Thoracic aorta (tissue), 2 donors: ENCODE measurements around the gene CPB1. TPM values are rescaled to one million over a fixed set of nuclear protein-coding genes. Genes with fewer than 3 reads are reported as not detected.

Experiments
- ATAC-seq: fragments of 150-250 bp; one replicate; pipeline ENCODE4 v1.8.0; 2017; ENCODE audit warnings: low read depth; ENCODE audit not compliant: insufficient number of reproducible peaks, low FRiP score
- DNase-seq: peaks from one replicate; pipeline ENCODE4 v3.0.0-alpha.2; 2020; ENCODE audit warnings: low spot score
- H3K27ac ChIP-seq, 2 donors: fragments of 200-600 bp; sonication (generic); 1 replicate in 1 of 2; 2 replicates in 1 of 2; pipeline ENCODE4 v1.5.1; 2016; ENCODE audit warnings: mild to moderate bottlenecking in 2 of 2, moderate library complexity in 2 of 2
- H3K27me3 ChIP-seq: fragments of 200-600 bp; sonication (generic); replicated peaks from 2 replicates; pipeline ENCODE4 v1.6.0; 2016; ENCODE audit warnings: mild to moderate bottlenecking; ENCODE audit not compliant: insufficient read depth
- H3K36me3 ChIP-seq: fragments of 200-600 bp; sonication (generic); one replicate; pipeline ENCODE4 v1.5.1; 2016
- H3K4me1 ChIP-seq, 2 donors: fragments of 200-600 bp; sonication (generic); 1 replicate in 1 of 2; 2 replicates in 1 of 2; pipeline versions ENCODE4 v1.5.1 to v1.6.0; 2016; ENCODE audit warnings: low read depth in 2 of 2, mild to moderate bottlenecking in 1 of 2; ENCODE audit not compliant: control insufficient read depth in 1 of 2
- H3K4me3 ChIP-seq: fragments of 200-600 bp; sonication (generic); 2 replicates; pipeline ENCODE4 v1.5.1; 2016; ENCODE audit warnings: mild to moderate bottlenecking
- H3K9me3 ChIP-seq: fragments of 200-600 bp; sonication (generic); 2 replicates; pipeline ENCODE4 v1.5.1; 2016
- CTCF ChIP-seq: fragments of 200-600 bp; sonication (generic); IDR thresholded peaks from one replicate; pipeline ENCODE4 v1.5.1; 2019; ENCODE audit warnings: antibody characterized with exemption
- total RNA-seq, 2 donors: library from RNA; depleted of rRNA; stranded (reverse); fragments of >200 nt; gene quantifications; one replicate each; pipeline versions ENCODE4 v1.1.0 to v1.2.3, GENCODE V29; 2016

The CPB1 gene
- total RNA-seq, 2 donors from 2014 or later, result 0.95 to 3.5 TPM

GRCh38 chr3:148790370-148790769 is 37.2 kb upstream of the CPB1 start:
- DNase-seq, result no peak
- H3K9me3 ChIP-seq, result no peaks in the 10 kb centered on the region
- TF ChIP-seq CTCF, result no peak
- H3K4me3 ChIP-seq, result no peak overlapping the region
- ATAC-seq, result no peak
- no peaks in the 10 kb centered on the region for H3K36me3 ChIP-seq
- no peaks in the 10 kb centered on the region for H3K4me1 ChIP-seq
- H3K27ac ChIP-seq, result no peak overlapping the region
- H3K27me3 ChIP-seq, result no peaks in the 10 kb centered on the region

GRCh38 chr3:148790851-148791735 is 36.5 kb upstream of the CPB1 start:
- no peak for ATAC-seq
- H3K27ac ChIP-seq, result no peak overlapping the region
- H3K4me1 ChIP-seq, result no peaks in the 10 kb centered on the region
- TF ChIP-seq CTCF, result no peak
- no peaks in the 10 kb centered on the region for H3K9me3 ChIP-seq
- H3K36me3 ChIP-seq, result no peaks in the 10 kb centered on the region
- H3K4me3 ChIP-seq, result no peak overlapping the region
- no peak for DNase-seq
- no peaks in the 10 kb centered on the region for H3K27me3 ChIP-seq

GRCh38 chr3:148791920-148792319 is 35.7 kb upstream of the CPB1 start:
- Histone ChIP-seq H3K4me1 (no peaks in the 10 kb centered on the region), H3K27ac (no peak overlapping the region), H3K27me3 (no peaks in the 10 kb centered on the region), H3K4me3 (no peak overlapping the region), H3K9me3 (no peaks in the 10 kb centered on the region), H3K36me3 (no peaks in the 10 kb centered on the region)
- DNase-seq (no peak), ATAC-seq (no peak)
- TF ChIP-seq CTCF, result no peak

GRCh38 chr3:148792516-148792915 is 35.1 kb upstream of the CPB1 start:
- no peak for ATAC-seq
- DNase-seq, result no peak
- TF ChIP-seq CTCF, result no peak
- no peaks in the 10 kb centered on the region for H3K36me3 ChIP-seq
- H3K27ac ChIP-seq, result no peak overlapping the region
- H3K4me1 ChIP-seq, result no peaks in the 10 kb centered on the region
- H3K4me3 ChIP-seq, result no peak overlapping the region
- H3K27me3 ChIP-seq, result no peaks in the 10 kb centered on the region
- H3K9me3 ChIP-seq, result no peaks in the 10 kb centered on the region

- no peak for TF ChIP-seq CTCF
- no peak for ATAC-seq
- no peak for DNase-seq
- Histone ChIP-seq H3K9me3 (no peaks in the 10 kb centered on the region), H3K4me3 (no peak overlapping the region), H3K36me3 (no peaks in the 10 kb centered on the region), H3K27ac (no peak overlapping the region), H3K27me3 (no peaks in the 10 kb centered on the region), H3K4me1 (no peaks in the 10 kb centered on the region)
Measured at GRCh38 chr3:148796799-148797198, 30.8 kb upstream of the CPB1 start.
